ENCODE data around the gene SCN3A. TPM values are rescaled to one million over a fixed set of nuclear protein-coding genes. Genes with fewer than 3 reads are reported as not detected.

Gene SCN3A
- total and polyA plus RNA-seq, 2 donors (not counting 1 experiment from before 2014, with no cell fraction given): 5.4 to 6.1 TPM

- H3K9me3 Mint-ChIP-seq (ENCODE audit: insufficient read depth): no peaks in the 10 kb centered on the region
- Histone ChIP-seq H4K20me1 (ENCODE audit: control insufficient read depth, insufficient read depth, low read length, poor library complexity, severe bottlenecking) (no peaks in the 10 kb centered on the region), H3K4me2 (replicated peaks; ENCODE audit: low read depth, low read length, poor library complexity, severe bottlenecking) (no peak overlapping the region), H3K79me2 (ENCODE audit: control insufficient read depth, insufficient read depth, low read length) (no peaks in the 10 kb centered on the region), H3K4me1 (ENCODE audit: control insufficient read depth in 2 of 2, insufficient read depth in 2 of 2, low read length in 2 of 2) (no peaks in the 10 kb centered on the region), H3K4me3 (ENCODE audit: control extremely low read depth in 1 of 5, extremely low read depth in 1 of 5, insufficient read depth in 1 of 5, low read depth in 2 of 5, low read length in 4 of 5) (no peak overlapping the region), H3K27me3 (replicated peaks in 1 of 4; ENCODE audit: control extremely low read depth in 1 of 4, control insufficient read depth in 3 of 4, insufficient read depth in 4 of 4, low read length in 3 of 4) (no peaks in the 10 kb centered on the region), H3K9ac (ENCODE audit: low read length) (no peak overlapping the region), H2AFZ (ENCODE audit: insufficient read depth, low read depth, low read length, poor library complexity, severe bottlenecking) (no peak overlapping the region), H3K36me3 (replicated peaks in 1 of 2; ENCODE audit: control extremely low read depth in 1 of 2, control insufficient read depth in 1 of 2, extremely low read depth in 1 of 2, insufficient read depth in 2 of 2, low read length in 1 of 2) (no peaks in the 10 kb centered on the region), H3K27ac (ENCODE audit: low read length in 2 of 2) (no peak overlapping the region), H3K9me3 (ENCODE audit: control extremely low read depth in 1 of 3, control insufficient read depth in 2 of 3, insufficient read depth in 1 of 3, low read length in 2 of 3) (peaks cover 0 to 1% (median 0%) of the 10 kb centered on the region in 3 donors)
- H3K27ac Mint-ChIP-seq: no peak overlapping the region
- H3K27me3 Mint-ChIP-seq: no peaks in the 10 kb centered on the region
- POLR2A ChIA-PET: no interaction called here
- CTCF ChIA-PET: no interaction called here
- no peak for ATAC-seq (ENCODE audit: low read depth)
- TF ChIP-seq, protein P1, sequence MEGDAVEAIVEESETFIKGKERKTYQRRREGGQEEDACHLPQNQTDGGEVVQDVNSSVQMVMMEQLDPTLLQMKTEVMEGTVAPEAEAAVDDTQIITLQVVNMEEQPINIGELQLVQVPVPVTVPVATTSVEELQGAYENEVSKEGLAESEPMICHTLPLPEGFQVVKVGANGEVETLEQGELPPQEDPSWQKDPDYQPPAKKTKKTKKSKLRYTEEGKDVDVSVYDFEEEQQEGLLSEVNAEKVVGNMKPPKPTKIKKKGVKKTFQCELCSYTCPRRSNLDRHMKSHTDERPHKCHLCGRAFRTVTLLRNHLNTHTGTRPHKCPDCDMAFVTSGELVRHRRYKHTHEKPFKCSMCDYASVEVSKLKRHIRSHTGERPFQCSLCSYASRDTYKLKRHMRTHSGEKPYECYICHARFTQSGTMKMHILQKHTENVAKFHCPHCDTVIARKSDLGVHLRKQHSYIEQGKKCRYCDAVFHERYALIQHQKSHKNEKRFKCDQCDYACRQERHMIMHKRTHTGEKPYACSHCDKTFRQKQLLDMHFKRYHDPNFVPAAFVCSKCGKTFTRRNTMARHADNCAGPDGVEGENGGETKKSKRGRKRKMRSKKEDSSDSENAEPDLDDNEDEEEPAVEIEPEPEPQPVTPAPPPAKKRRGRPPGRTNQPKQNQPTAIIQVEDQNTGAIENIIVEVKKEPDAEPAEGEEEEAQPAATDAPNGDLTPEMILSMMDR (IDR thresholded peaks at IDR 0.05): no peak
- TF ChIP-seq EZH2 (IDR thresholded peaks at IDR 0.05; ENCODE audit: borderline replicate concordance, insufficient read depth, low read depth, low read length, poor library complexity, severe bottlenecking): no peak
- DNase-seq: no peak
- H3K4me1 Mint-ChIP-seq: no peaks in the 10 kb centered on the region
- no peak overlapping the region for H3K4me3 Mint-ChIP-seq
- intact Hi-C loops (cut with micrococcal nuclease): no loop called here
- WGBS (ENCODE audit: insufficient coverage): no CpG with 5 or more reads among the region's 5 CpGs
Measured at GRCh38 chr2:165245081-165245793, 41.4 kb upstream of the SCN3A start.

DNA sequence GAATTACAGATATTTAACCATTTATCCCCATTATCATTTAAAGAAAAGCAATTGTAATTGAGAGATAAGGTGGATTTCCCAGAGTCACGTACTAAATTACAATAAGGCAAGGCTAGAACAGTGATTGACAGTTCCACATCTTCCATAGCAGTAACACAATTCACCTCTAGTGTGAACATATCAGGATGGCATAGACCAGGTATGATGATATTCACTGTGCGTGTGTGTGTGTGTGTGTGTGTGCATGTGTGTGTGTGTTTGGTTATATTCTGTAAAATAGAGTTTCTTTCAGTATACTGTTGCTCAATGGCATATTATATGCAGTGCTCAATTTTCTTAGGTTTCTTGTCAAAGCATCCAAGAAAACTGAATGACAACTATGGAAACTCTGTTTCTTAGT, 37.1 kb upstream of the SCN3A start:
- CTCF ChIA-PET: no interaction called here

More for the DNA sequence above, 37.1 kb upstream of the SCN3A start:
- WGBS (ENCODE audit: insufficient coverage): no CpG with 5 or more reads among the region's 2 CpGs
- Histone ChIP-seq H3K4me3 (ENCODE audit: control extremely low read depth in 1 of 5, extremely low read depth in 1 of 5, insufficient read depth in 1 of 5, low read depth in 2 of 5, low read length in 4 of 5) (no peak overlapping the region), H3K79me2 (ENCODE audit: control insufficient read depth, insufficient read depth, low read length) (no peaks in the 10 kb centered on the region), H2AFZ (ENCODE audit: insufficient read depth, low read depth, low read length, poor library complexity, severe bottlenecking) (no peak overlapping the region), H3K9me3 (ENCODE audit: control extremely low read depth in 1 of 3, control insufficient read depth in 2 of 3, insufficient read depth in 1 of 3, low read length in 2 of 3) (no peaks in the 10 kb centered on the region), H3K36me3 (replicated peaks in 1 of 2; ENCODE audit: control extremely low read depth in 1 of 2, control insufficient read depth in 1 of 2, extremely low read depth in 1 of 2, insufficient read depth in 2 of 2, low read length in 1 of 2) (no peaks in the 10 kb centered on the region), H3K9ac (ENCODE audit: low read length) (no peak overlapping the region), H4K20me1 (ENCODE audit: control insufficient read depth, insufficient read depth, low read length, poor library complexity, severe bottlenecking) (no peaks in the 10 kb centered on the region), H3K4me2 (replicated peaks; ENCODE audit: low read depth, low read length, poor library complexity, severe bottlenecking) (no peak overlapping the region), H3K4me1 (ENCODE audit: control insufficient read depth in 2 of 2, insufficient read depth in 2 of 2, low read length in 2 of 2) (no peaks in the 10 kb centered on the region), H3K27ac (ENCODE audit: low read length in 2 of 2) (no peak overlapping the region), H3K27me3 (replicated peaks in 1 of 4; ENCODE audit: control extremely low read depth in 1 of 4, control insufficient read depth in 3 of 4, insufficient read depth in 4 of 4, low read length in 3 of 4) (no peaks in the 10 kb centered on the region)
- ATAC-seq (ENCODE audit: low read depth) (no peak), DNase-seq (no peak)
- Mint-ChIP-seq H3K4me3 (no peak overlapping the region), H3K4me1 (no peaks in the 10 kb centered on the region), H3K27ac (no peak overlapping the region), H3K27me3 (peaks cover 5% of the 10 kb centered on the region), H3K9me3 (ENCODE audit: insufficient read depth) (no peaks in the 10 kb centered on the region)
- POLR2A ChIA-PET: no interaction called here
- TF ChIP-seq, protein P1 (IDR thresholded peaks at IDR 0.05): no peak
- no peak for TF ChIP-seq EZH2 (IDR thresholded peaks at IDR 0.05; ENCODE audit: borderline replicate concordance, insufficient read depth, low read depth, low read length, poor library complexity, severe bottlenecking)
- intact Hi-C loops (cut with micrococcal nuclease): no loop called here
